H9 (cell line): Measurements from ENCODE around the gene NUP62CL. TPM values are rescaled to one million over a fixed set of nuclear protein-coding genes. Genes with fewer than 3 reads are reported as not detected.
"Not testable (repeated sequence)": the region's sequence is repeated elsewhere in the genome, so short reads cannot be mapped to it uniquely, and the experiment has no call there.

Experiments used
- DNase-seq: peaks from one replicate; pipeline ENCODE4 v3.0.0-alpha.2; 2017
- H2AFZ ChIP-seq: one replicate; pipeline ENCODE4 v1.6.1; 2013; ENCODE audit warnings: mild to moderate bottlenecking, low read length, control low read depth, moderate library complexity
- H2AK5ac ChIP-seq: 2 replicates; pipeline ENCODE4 v1.6.1; 2013; ENCODE audit warnings: low read length, control low read depth, mixed read lengths; ENCODE audit not compliant: insufficient read length
- H2BK120ac ChIP-seq: one replicate; pipeline ENCODE4 v1.6.1; 2013; ENCODE audit warnings: low read depth, mild to moderate bottlenecking, low read length, control low read depth, inconsistent platforms; ENCODE audit not compliant: poor library complexity, severe bottlenecking
- H2BK12ac ChIP-seq: 2 replicates; pipeline ENCODE4 v1.6.1; 2013; ENCODE audit warnings: low read length, control low read depth, mixed read lengths, low read depth; ENCODE audit not compliant: insufficient read length
- H2BK15ac ChIP-seq: 2 replicates; pipeline ENCODE4 v1.6.1; 2013; ENCODE audit warnings: low read depth, low read length, control low read depth
- H2BK20ac ChIP-seq: one replicate; pipeline ENCODE4 v1.6.1; 2013; ENCODE audit warnings: low read depth, mild to moderate bottlenecking, low read length, control low read depth, inconsistent platforms; ENCODE audit not compliant: poor library complexity, severe bottlenecking
- H2BK5ac ChIP-seq: 2 replicates; pipeline ENCODE4 v1.6.1; 2013; ENCODE audit warnings: low read length, control low read depth, mixed read lengths; ENCODE audit not compliant: insufficient read length
- H3K14ac ChIP-seq: 2 replicates; pipeline ENCODE4 v1.6.1; 2013; ENCODE audit warnings: low read length, control low read depth; ENCODE audit not compliant: insufficient read depth
- H3K18ac ChIP-seq: 2 replicates; pipeline ENCODE4 v1.6.1; 2013; ENCODE audit warnings: low read depth, mild to moderate bottlenecking, mixed read lengths, low read length, control low read depth; ENCODE audit not compliant: insufficient read length
- H3K23ac ChIP-seq: 2 replicates; pipeline ENCODE4 v1.6.1; 2013; ENCODE audit warnings: low read length, control low read depth, mixed read lengths, low read depth; ENCODE audit not compliant: insufficient read length
- H3K23me2 ChIP-seq: 2 replicates; pipeline ENCODE4 v1.6.1; 2013; ENCODE audit warnings: low read depth, mild to moderate bottlenecking, mixed read lengths, low read length, control low read depth; ENCODE audit not compliant: insufficient read length, poor library complexity, severe bottlenecking
- H3K27ac ChIP-seq: 2 replicates; pipeline ENCODE4 v1.5.1; 2013; ENCODE audit warnings: low read length, control low read depth, mixed read lengths, low read depth; ENCODE audit not compliant: insufficient read length
- H3K27me3 ChIP-seq: 2 replicates; pipeline ENCODE4 v1.6.1; 2013; ENCODE audit warnings: low read length, control low read depth, inconsistent platforms; ENCODE audit not compliant: insufficient read depth
- H3K4ac ChIP-seq: 2 replicates; pipeline ENCODE4 v1.6.1; 2013; ENCODE audit warnings: low read depth, mild to moderate bottlenecking, control low read depth, inconsistent platforms, low read length, moderate library complexity
- H3K4me1 ChIP-seq: 2 replicates; pipeline ENCODE4 v1.6.1; 2013; ENCODE audit warnings: low read length, control low read depth, inconsistent platforms; ENCODE audit not compliant: insufficient read depth
- H3K4me2 ChIP-seq: 2 replicates; pipeline ENCODE4 v1.6.1; 2013; ENCODE audit warnings: low read length, control low read depth, mixed read lengths; ENCODE audit not compliant: insufficient read length, insufficient read depth
- H3K56ac ChIP-seq: 2 replicates; pipeline ENCODE4 v1.6.1; 2013; ENCODE audit warnings: low read depth, mild to moderate bottlenecking, mixed read lengths, low read length, control low read depth; ENCODE audit not compliant: insufficient read length
- H3K79me1 ChIP-seq: 2 replicates; pipeline ENCODE4 v1.6.1; 2013; ENCODE audit warnings: low read depth, mild to moderate bottlenecking, moderate library complexity, low read length, control low read depth, inconsistent platforms; ENCODE audit not compliant: insufficient read depth, poor library complexity, severe bottlenecking
- H3K79me2 ChIP-seq: 2 replicates; pipeline ENCODE4 v1.6.1; 2013; ENCODE audit warnings: low read length, control low read depth, inconsistent platforms; ENCODE audit not compliant: insufficient read depth
- H3K9ac ChIP-seq: 2 replicates; pipeline ENCODE4 v1.6.1; 2013; ENCODE audit warnings: low read length, control low read depth, mixed read lengths; ENCODE audit not compliant: insufficient read length; ENCODE audit errors: extremely low read depth
- H3K9me3 ChIP-seq: one replicate; pipeline ENCODE4 v1.6.1; 2013; ENCODE audit warnings: low read depth, low read length, inconsistent platforms; ENCODE audit not compliant: control insufficient read depth
- H3T11ph ChIP-seq: one replicate; pipeline ENCODE4 v1.6.1; 2013; ENCODE audit warnings: mild to moderate bottlenecking, low read length, control low read depth, inconsistent platforms
- H4K20me1 ChIP-seq: one replicate; pipeline ENCODE4 v1.6.1; 2013; ENCODE audit not compliant: control insufficient read depth, insufficient read length, insufficient read depth
- H4K5ac ChIP-seq: 2 replicates; pipeline ENCODE4 v1.6.1; 2013; ENCODE audit warnings: low read depth, mild to moderate bottlenecking, mixed read lengths, low read length, control low read depth; ENCODE audit not compliant: insufficient read length
- H4K8ac ChIP-seq: replicated peaks from 2 replicates; pipeline ENCODE4 v1.6.1; 2013; ENCODE audit warnings: low read length, control low read depth, mixed read lengths, low read depth; ENCODE audit not compliant: insufficient read length
- H4K91ac ChIP-seq: 2 replicates; pipeline ENCODE4 v1.6.1; 2013; ENCODE audit warnings: low read depth, mild to moderate bottlenecking, moderate library complexity, mixed read lengths, low read length, control low read depth; ENCODE audit not compliant: insufficient read length
- H3K27ac Mint-ChIP-seq, 3 experiments: 2 replicates in 2 of 3; 3 replicates in 1 of 3; pipeline ENCODE4 v1.8.0; 2020 to 2021; ENCODE audit warnings: mixed read lengths in 3 of 3, mild to moderate bottlenecking in 1 of 3, moderate library complexity in 1 of 3
- H3K27me3 Mint-ChIP-seq: 2 replicates; pipeline ENCODE4 v1.8.0; 2021; ENCODE audit warnings: low read depth, mild to moderate bottlenecking, moderate library complexity, mixed read lengths
- H3K36me3 Mint-ChIP-seq, 3 experiments: 2 replicates in 2 of 3; 3 replicates in 1 of 3; pipeline ENCODE4 v1.8.0; 2020 to 2021; ENCODE audit warnings: low read depth in 3 of 3, mixed read lengths in 3 of 3; ENCODE audit not compliant: insufficient read depth in 1 of 3
- H3K4me1 Mint-ChIP-seq, 2 experiments: 2 replicates each; pipeline ENCODE4 v1.8.0; 2020; ENCODE audit warnings: mixed read lengths in 2 of 2
- H3K4me3 Mint-ChIP-seq, 2 experiments: 2 replicates in 1 of 2; 3 replicates in 1 of 2; pipeline ENCODE4 v1.8.0; 2020 to 2021; ENCODE audit warnings: mild to moderate bottlenecking in 2 of 2, mixed read lengths in 2 of 2, moderate library complexity in 1 of 2
- H3K9me3 Mint-ChIP-seq, 2 experiments: 2 replicates in 1 of 2; 3 replicates in 1 of 2; pipeline ENCODE4 v1.8.0; 2020; ENCODE audit warnings: mild to moderate bottlenecking in 2 of 2, mixed read lengths in 2 of 2, moderate library complexity in 1 of 2
- WGBS: extraction: QIAGEN DNeasy Blood & Tissue Kit; methylation state at CpG from one replicate; pipeline ENCODE4 v1.1.7; 2013; ENCODE audit warnings: missing lambda C conversion rate, low lambda C conversion rate, mixed read lengths; ENCODE audit not compliant: insufficient read length; ENCODE audit errors: extremely low coverage; 5-methylcytosine and 5-hydroxymethylcytosine counted together
- total RNA-seq: library from RNA; stranded (reverse); gene quantifications from 2 replicates; pipeline ENCODE4 v1.2.1, GENCODE V29; 2021

NUP62CL gene
- total RNA-seq, 1 experiment from 2014 or later = 3.9 TPM

DNA sequence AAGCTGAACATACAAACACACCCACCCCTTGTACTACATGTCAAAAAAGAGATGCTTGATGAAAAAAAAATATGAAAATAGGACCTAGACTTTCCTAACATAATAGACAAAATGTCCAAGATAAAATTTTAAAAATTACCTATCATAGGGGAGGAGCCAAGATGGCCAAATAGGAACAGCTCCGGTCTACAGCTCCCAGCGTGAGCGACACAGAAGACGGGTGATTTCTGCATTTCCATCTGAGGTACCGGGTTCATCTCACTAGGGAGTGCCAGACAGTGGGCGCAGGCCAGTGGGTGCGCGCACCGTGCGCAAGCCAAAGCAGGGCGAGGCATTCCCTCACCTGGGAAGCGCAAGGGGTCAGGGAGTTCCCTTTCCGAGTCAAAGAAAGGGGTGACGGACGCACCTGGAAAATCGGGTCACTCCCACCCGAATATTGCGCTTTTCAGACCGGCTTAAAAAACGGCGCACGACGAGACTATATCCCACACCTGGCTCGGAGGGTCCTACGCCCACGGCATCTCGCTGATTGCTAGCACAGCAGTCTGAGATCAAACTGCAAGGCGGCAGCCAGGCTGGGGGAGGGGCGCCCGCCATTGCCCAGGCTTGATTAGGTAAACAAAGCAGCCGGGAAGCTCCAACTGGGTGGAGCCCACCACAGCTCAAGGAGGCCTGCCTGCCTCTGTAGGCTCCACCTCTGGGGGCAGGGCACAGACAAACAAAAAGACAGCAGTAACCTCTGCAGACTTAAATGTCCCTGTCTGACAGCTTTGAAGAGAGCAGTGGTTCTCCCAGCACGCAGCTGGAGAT, 50.4 kb downstream of the NUP62CL start:
- peak overlapping the region in 2 of 3 experiments; percentile 75 to 82; a peak in 2 of 7 replicates for H3K27ac Mint-ChIP-seq
- no CpG with 5 or more reads among the region's 32 CpGs for WGBS
- not testable (repeated sequence) for H3K9ac ChIP-seq

More for the DNA sequence above, 50.4 kb downstream of the NUP62CL start:
- H2BK20ac ChIP-seq, H2BK120ac ChIP-seq, H2AK5ac ChIP-seq, H2BK12ac ChIP-seq, H3T11ph ChIP-seq, H3K56ac ChIP-seq, H3K18ac ChIP-seq, H2BK5ac ChIP-seq, H3K23me2 ChIP-seq, H3K4ac ChIP-seq, H4K91ac ChIP-seq, H3K27me3 Mint-ChIP-seq, H3K9me3 ChIP-seq, H3K27me3 ChIP-seq, DNase-seq, H3K36me3 Mint-ChIP-seq, H3K4me1 ChIP-seq, H3K14ac ChIP-seq, H3K79me1 ChIP-seq, H4K5ac ChIP-seq, H4K8ac ChIP-seq, H4K20me1 ChIP-seq, H3K79me2 ChIP-seq, H3K23ac ChIP-seq, H2BK15ac ChIP-seq, H2AFZ ChIP-seq, H3K27ac ChIP-seq: not testable (repeated sequence)
- Mint-ChIP-seq H3K9me3 (peaks cover 0 to 25% of the 10 kb centered on the region in 2 experiments; a peak in 2 of 5 replicates), H3K4me1 (peaks cover 14 to 21% of the 10 kb centered on the region in 2 experiments), H3K4me3 (peak overlapping the region; percentile 72 to 84)
- peak overlapping the region; percentile 44 for H3K4me2 ChIP-seq
